HepG2 (cell line): ENCODE data around the gene BAIAP2L2.

ENCODE experiments used
- AGO2 ChIP-seq: fragments of 200-400 bp; formaldehyde crosslinking; optimal IDR thresholded peaks from 2 replicates; pipeline ENCODE3; 2017; ENCODE audit warnings: mild to moderate bottlenecking, low read depth, low read length, moderate library complexity
- ARNT ChIP-seq: fragments of 450-650 bp; IDR thresholded peaks from 2 replicates; pipeline ENCODE4 v1.6.1; 2017
- CCDC6 ChIP-seq: sonication (generic); formaldehyde crosslinking; IDR thresholded peaks from 2 replicates; pipeline ENCODE4 v1.8.1; 2022; ENCODE audit warnings: mild to moderate bottlenecking, missing genetic modification reagents, moderate library complexity
- CTCF ChIP-seq: sonication (generic); formaldehyde crosslinking; IDR thresholded peaks from 2 replicates; pipeline ENCODE4 v1.5.0; 2020; ENCODE audit warnings: mild to moderate bottlenecking, missing genetic modification reagents, moderate library complexity
- HOMEZ ChIP-seq: IDR thresholded peaks from 2 replicates; pipeline ENCODE4 v1.6.1; 2016; ENCODE audit warnings: low read depth
- MTA1 ChIP-seq: sonication (generic); formaldehyde crosslinking; IDR thresholded peaks from 2 replicates; pipeline ENCODE4 v1.4.0; 2020; ENCODE audit warnings: missing genetic modification reagents, mild to moderate bottlenecking, borderline replicate concordance
- PATZ1 ChIP-seq: sonication (generic); formaldehyde crosslinking; IDR thresholded peaks from 2 replicates; pipeline ENCODE4 v1.4.0; 2020; ENCODE audit warnings: missing genetic modification reagents
- RNF2 ChIP-seq: fragments of 450-650 bp; conservative IDR thresholded peaks from 2 replicates; pipeline ENCODE4 v1.6.1; 2016; ENCODE audit warnings: low read depth
- RXRA ChIP-seq: sonication (generic); formaldehyde crosslinking; IDR thresholded peaks from 2 replicates; pipeline ENCODE4 v1.5.1; 2020; ENCODE audit warnings: missing genetic modification reagents
- SNAPC5 ChIP-seq: sonication (generic); formaldehyde crosslinking; IDR thresholded peaks from 2 replicates; pipeline ENCODE4 v1.8.1; 2023; ENCODE audit warnings: mild to moderate bottlenecking, missing genetic modification reagents, borderline replicate concordance
- STAG1 ChIP-seq: sonication (generic); formaldehyde crosslinking; IDR thresholded peaks from 2 replicates; pipeline ENCODE4 v1.4.0; 2020; ENCODE audit warnings: missing genetic modification reagents
- ZKSCAN1 ChIP-seq: fragments of 150-350 bp; IDR thresholded peaks from 2 replicates; pipeline ENCODE4 v1.6.1; 2014; ENCODE audit warnings: low read length
- ZMYM4 ChIP-seq: sonication (generic); formaldehyde crosslinking; IDR thresholded peaks from 2 replicates; pipeline ENCODE4 v1.8.1; 2023; ENCODE audit warnings: mild to moderate bottlenecking, missing genetic modification reagents
- ZNF362 ChIP-seq: sonication (generic); formaldehyde crosslinking; IDR thresholded peaks from 2 replicates; pipeline ENCODE4 v1.4.0; 2020; ENCODE audit warnings: missing genetic modification reagents, mild to moderate bottlenecking, borderline replicate concordance

- TF ChIP-seq SNAPC5 (CRISPR knock-in tag): no peak
- TF ChIP-seq ZMYM4 (CRISPR knock-in tag): no peak
- TF ChIP-seq CTCF (CRISPR knock-in tag): no peak
- TF ChIP-seq RXRA (CRISPR knock-in tag): no peak
- TF ChIP-seq HOMEZ (CRISPR knock-in tag): no peak
- TF ChIP-seq MTA1 (CRISPR knock-in tag): no peak
- TF ChIP-seq STAG1 (CRISPR knock-in tag): no peak
- no peak for TF ChIP-seq ZNF362 (CRISPR knock-in tag)
- no peak for TF ChIP-seq ARNT
- no peak for TF ChIP-seq PATZ1 (CRISPR knock-in tag)
- TF ChIP-seq RNF2: no peak
- TF ChIP-seq ZKSCAN1: no peak
- no peak for TF ChIP-seq AGO2
- TF ChIP-seq CCDC6: no peak
Measured at GRCh38 chr22:38086001-38086845, 24.3 kb downstream of the BAIAP2L2 start.
